NCI-H1436 treated with DMSO at 0.1 percent for 48 hours (cell line): ENCODE data around the gene KAT2A.

Experiments
- DNase-seq: peaks from one replicate; lab custom pipeline; 2025; lab: John Stamatoyannopoulos, UW

The KAT2A gene

GRCh38 chr17:42135664-42136653 lies 14.8 kb upstream of the KAT2A start:
- DNase-seq: no peak

GRCh38 chr17:42135151-42135550 lies 14.0 kb upstream of the KAT2A start:
- no peak for DNase-seq

DNA sequence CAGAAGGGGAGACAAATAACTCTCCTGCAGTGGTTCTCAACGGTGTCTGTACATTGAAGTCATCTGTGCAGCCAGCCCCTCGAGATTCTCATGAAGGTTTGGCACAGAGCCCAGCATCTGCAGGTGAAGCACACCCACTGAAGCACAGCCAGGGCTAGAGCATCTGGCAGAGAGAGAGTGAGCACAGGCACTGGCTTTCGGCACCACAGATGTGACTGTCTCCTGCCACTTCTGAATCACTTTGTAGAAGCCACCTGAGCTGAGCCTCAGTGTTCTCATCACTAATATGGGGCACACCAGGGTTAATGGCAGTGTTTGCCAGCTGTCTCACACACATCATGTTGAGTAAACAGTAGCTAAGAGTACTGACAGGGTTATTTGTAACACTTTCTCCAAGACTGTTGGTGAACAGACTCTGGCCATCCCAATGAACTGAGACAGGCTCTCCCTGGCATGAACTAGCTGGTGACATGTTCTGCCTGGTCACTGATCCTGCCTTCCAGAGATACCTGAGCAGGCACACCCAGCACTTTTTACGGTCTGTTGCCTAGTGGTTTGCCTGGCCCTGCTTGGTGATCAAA lies 12.4 kb upstream of the KAT2A start:
- no peak for DNase-seq

GRCh38 chr17:42132941-42133340 lies 11.8 kb upstream of the KAT2A start:
- DNase-seq: no peak

- DNase-seq: no peak
Observed at GRCh38 chr17:42131981-42132432, 10.8 kb upstream of the KAT2A start.

- no peak for DNase-seq
Observed at GRCh38 chr17:42131232-42131631, 10.1 kb upstream of the KAT2A start.

DNA sequence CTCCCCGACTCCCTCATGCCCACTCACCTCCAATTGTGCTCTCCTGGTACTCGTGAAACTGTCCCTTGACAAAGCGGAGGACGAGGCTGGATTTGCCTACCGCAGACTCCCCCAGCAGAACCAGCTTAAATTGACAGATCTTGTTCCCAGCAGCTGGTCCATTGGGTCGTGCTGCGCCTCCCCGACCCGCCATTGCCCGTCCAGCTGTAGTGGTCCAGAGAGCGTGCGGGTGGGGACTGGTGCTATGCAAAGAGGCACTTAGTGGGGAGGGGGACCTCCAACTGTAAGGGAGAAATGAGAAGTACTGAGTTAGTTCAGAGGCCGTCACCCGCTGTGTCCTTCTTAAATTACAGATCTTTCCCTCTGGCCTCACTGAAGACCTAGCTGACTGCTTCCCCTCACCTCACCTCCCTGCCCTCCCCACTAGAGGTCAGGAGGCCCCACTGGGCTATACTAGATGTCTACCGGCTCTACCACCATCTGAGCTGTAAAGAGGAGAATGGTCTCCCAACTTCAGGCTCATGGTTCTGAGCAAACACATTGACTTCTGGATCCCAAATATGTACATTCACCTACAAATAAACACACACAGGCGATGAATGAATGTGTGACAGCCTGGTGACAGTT lies 9.3 kb upstream of the KAT2A start:
- DNase-seq: no peak

- no peak for DNase-seq
Observed at GRCh38 chr17:42129109-42129837, 8.1 kb upstream of the KAT2A start.

DNA sequence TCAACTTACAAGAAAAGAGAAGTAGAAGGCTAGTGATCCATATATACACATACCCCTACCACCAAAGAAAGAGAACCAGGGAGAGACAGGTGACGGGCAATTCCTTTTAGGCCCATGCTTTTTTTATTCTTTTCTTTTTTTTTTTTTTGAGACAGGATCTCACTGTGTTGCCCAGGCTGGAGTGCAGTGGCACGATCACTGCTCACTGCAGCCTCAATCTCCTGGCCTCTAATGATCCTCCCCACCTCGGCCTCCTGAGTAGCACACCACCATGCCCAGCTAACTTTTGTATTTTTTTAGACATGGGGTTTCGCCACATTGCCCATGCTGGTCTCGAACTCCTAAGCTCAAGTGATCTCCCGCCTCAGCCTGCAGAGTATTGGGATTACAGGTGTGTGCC lies 6.2 kb upstream of the KAT2A start:
- DNase-seq: no peak

DNA sequence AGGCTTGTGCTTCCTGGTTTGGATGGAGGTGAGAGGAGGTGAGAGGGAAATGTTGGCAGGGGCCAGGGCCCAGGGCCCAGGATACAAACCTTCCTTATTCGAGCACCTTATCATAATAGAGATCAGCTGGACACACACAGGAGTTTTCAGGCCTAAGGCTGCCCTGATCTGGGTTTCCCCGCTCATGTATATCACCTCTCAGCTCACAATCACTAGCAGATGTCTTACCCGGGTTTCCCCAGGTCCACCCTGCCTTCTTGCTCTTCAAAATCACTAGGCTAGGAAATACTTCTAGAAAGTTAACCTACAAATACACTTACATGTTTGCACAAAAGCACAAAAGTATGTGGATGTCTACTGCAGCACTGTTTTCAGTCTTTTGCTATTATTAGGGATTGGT lies 5.7 kb upstream of the KAT2A start:
- no peak for DNase-seq

DNA sequence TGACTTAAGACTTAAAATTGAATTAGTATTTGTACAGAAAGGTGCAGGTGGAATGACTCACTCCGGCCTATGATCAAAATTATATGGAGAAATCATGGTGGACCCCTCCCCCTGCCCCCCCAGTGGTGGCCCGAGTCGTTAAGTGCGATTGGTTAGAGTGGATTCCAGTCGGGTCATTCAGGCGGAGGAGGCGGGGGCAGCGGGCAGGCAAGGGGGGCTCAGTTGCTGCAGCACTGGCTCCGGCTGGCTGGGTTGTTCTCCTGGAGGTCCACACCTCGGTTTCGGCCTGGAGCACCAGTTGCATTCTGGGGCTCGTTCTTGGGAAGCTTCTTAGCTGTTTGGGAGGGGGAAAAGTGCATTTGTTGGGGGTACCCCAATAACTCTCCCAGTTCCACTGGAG lies 4.4 kb upstream of the KAT2A start:
- DNase-seq: no peak

DNA sequence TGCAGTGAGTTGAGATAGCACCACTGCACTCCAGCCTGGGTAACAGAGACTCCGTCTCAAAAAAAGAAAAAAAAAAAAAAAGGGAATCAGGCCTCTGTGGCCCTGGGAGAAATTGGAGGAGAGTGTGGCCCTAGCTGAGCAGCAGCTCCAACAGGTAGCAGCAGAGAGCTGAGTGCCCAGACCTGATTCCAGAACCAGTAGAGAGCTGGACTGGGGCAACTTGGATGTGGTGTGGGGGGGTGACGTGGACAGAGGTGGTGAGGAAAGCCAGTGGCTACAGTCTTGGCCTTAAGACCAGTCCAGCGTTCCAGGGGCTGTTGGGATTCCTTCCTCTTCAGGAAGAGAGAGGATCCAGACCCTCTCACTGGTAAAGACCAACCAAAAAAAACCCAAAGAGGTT lies 3.1 kb upstream of the KAT2A start:
- no peak for DNase-seq

DNA sequence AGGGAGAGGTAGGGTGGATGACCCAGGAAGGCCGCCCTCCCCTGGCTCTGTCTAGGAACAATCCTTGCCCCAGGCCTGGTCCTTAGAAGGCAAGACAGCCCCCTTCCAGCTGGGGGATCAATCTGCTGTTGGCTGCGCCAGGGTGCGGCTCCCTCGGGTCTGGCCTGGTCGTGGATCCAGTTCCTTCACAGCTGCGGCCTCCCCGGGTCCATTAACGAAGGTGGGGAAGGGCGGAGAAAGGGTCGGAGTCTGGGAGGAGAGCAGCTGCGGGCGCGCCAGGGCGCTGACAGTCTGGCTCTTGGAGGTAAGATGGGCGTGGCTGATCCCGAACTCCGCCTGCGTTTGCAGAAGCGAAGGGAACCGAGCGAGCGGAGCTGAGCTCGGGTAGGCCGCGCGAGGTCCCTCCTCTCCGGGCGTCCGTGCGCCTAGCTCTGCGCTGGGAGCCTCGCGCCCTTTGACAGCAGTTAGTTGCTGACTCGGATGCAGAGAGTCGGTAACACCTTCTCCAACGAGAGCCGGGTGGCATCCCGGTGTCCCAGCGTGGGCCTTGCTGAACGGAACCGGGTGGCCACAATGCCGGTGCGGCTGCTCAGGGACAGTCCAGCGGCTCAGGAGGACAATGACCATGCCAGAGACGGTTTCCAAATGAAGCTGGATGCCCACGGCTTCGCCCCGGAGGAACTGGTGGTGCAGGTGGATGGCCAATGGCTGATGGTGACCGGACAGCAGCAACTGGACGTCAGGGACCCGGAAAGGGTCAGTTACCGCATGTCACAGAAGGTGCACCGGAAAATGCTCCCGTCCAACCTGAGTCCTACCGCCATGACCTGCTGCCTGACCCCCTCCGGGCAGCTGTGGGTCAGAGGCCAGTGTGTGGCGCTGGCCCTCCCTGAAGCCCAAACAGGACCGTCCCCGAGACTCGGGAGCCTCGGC lies 1.5 kb upstream of the KAT2A start, which contains the start of gene HSPB9:
Gene HSPB9 (plus strand): TSS at position 434 of the 933 bp plus-strand sequence. CDS start 47 bp downstream, at position 481.
- no peak for DNase-seq

- no peak for DNase-seq
Observed at GRCh38 chr17:42120161-42120769, 902 bp downstream of the KAT2A start.

DNA sequence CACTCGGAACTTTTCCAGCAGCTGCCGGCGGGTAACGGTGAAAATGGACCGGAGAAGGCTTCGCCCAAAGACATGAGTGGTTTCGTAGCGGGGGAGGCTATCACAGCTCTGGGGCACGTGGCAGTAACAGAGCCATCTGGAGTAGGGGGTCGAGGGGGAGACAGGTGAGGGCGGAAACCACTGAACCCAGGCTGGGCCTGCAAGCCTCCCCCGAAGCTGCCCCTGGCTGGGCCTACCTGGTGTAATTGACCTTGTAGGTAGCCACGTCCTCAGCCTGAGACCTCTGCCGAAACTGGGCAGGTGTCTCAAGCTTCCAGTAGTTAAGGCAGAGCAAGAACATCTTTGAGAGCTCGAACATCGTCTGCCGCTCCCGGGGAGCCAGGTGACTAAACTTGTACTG lies 1.9 kb downstream of the KAT2A start:
- DNase-seq: no peak

GRCh38 chr17:42118545-42118944 lies 2.6 kb downstream of the KAT2A start:
- no peak for DNase-seq

DNA sequence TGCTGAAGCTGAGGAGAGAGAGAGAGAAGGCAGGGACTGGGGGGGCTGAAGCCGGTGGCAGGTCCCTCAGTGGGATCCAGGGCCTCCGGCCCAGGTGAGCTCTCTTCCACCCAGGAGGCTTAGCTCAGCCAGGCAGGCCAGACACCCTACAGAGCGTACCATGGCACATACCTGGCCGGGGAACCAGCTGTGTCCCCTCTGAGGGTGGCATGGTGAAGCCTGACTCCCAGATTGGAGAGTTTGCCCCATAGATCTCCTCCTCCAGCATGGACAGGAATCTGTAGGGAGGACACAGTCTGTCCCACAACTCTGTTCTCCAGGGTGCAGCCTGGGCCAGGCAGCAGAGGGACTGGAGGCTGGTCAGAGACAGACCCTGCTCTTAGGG lies 3.0 kb downstream of the KAT2A start:
- DNase-seq: no peak

DNA sequence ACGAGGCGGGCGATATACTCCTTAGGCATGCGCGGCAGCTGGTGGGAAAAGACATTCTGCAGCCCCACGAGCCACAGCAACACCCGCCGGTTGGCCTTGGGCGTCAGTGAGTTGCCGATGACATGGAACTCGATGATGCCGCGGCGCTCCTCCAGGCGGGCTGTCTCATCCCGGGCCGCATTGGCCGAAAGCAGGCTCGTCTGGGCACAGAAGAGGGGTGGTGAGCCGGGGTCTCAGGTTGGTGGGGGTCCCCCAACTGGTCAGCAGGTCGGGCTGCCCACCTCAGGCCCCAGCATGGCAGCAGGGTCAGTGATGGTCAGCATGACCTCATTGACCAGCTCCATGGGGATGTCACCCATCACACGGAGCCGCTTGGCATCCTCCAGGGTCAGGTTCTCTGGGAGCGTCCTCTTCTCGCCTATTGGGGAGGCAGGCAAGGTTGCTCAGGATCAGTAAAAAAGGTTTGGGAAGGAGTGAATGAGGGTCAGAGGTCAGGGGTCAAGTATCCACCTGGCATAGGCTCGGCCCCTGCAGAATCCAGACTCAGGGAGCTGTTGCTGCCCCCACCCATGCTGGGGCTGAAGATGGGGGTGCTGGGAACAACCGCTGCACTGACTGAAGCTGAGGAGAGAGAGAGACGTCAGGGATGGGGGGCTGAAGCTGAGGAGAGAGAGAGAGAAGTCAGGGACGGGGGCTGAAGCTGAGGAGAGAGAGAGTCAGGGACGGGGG lies 3.6 kb downstream of the KAT2A start:
- DNase-seq: no peak

DNA sequence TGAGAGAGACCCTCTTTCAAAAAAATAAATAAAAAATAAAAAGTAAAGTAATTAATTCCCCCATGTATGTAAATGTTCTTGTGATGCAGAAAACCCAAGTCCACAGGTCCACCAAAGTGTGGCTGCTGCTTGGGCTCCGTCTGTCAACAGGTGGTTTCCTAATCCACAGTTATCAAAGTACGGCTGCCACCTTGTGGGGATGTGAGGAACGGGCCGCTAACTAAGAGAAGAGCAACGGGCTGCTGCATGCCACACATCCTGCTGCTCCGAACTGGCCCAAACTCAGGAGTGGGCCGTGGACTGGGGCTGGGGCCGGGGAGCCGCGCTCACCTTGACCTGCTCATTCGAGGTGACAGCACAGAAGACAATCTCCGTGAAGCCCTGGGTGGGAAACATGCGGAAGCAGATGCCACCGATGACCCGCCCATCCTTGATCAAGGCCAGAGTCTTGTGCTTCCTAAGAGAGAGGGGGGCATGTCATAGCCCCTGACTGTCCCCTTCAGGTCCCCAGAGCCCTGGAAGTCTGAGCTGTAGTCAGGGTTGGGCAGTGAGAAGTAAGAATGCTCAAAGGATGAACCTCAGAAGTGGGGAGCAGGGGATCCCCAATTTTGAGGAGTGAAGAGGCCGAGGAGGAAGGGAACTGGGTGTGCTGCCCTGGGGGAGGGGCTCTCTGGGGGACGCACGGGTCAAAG lies 4.3 kb downstream of the KAT2A start:
- DNase-seq: peak; percentile 35
